ENCODE data around the gene SDHA.

GRCh38 chr5:169071-169727 is 48.9 kb upstream of the SDHA start:
- TF ChIP-seq CTCF (IDR thresholded peaks at IDR 0.05) (no peak), POLR2A (IDR thresholded peaks at IDR 0.05) (no peak)

Data from lower leg skin (tissue), 3 donors.